Mucosa of stomach (tissue), 1 donor: ENCODE results near the gene PHACTR1.
"Not testable (repeated sequence)": the region's sequence is repeated elsewhere in the genome, so short reads cannot be mapped to it uniquely, and the experiment has no call there.

Experiments used
- H3K27me3 ChIP-seq: one replicate; pipeline ENCODE4 v1.7.0; 2013; ENCODE audit warnings: mild to moderate bottlenecking, low read length; ENCODE audit not compliant: control insufficient read depth, insufficient read depth
- H3K36me3 ChIP-seq: one replicate; pipeline ENCODE4 v1.7.0; 2013; ENCODE audit warnings: low read length; ENCODE audit not compliant: control insufficient read depth, insufficient read depth
- H3K4me1 ChIP-seq: one replicate; pipeline ENCODE4 v1.7.0; 2013; ENCODE audit warnings: mild to moderate bottlenecking, low read length; ENCODE audit not compliant: control insufficient read depth, insufficient read depth
- H3K4me3 ChIP-seq: one replicate; pipeline ENCODE4 v1.7.0; 2013; ENCODE audit warnings: low read length
- H3K9ac ChIP-seq: one replicate; pipeline ENCODE4 v1.7.0; 2013; ENCODE audit warnings: mild to moderate bottlenecking, low read length, moderate library complexity
- H3K9me3 ChIP-seq: one replicate; pipeline ENCODE4 v1.7.0; 2013; ENCODE audit warnings: mild to moderate bottlenecking, low read length, moderate library complexity; ENCODE audit not compliant: control insufficient read depth
- donor health status: Pancreatic carcinoma.

The PHACTR1 gene

GRCh38 chr6:13133894-13134293 is 417.3 kb downstream of the PHACTR1 start:
- not testable (repeated sequence) for H3K27me3 ChIP-seq, H3K4me3 ChIP-seq, H3K9ac ChIP-seq, H3K4me1 ChIP-seq, H3K36me3 ChIP-seq, H3K9me3 ChIP-seq

- Histone ChIP-seq H3K36me3 (no peaks in the 10 kb centered on the region), H3K27me3 (no peaks in the 10 kb centered on the region), H3K4me3 (no peak overlapping the region), H3K4me1 (no peaks in the 10 kb centered on the region), H3K9ac (no peak overlapping the region), H3K9me3 (no peaks in the 10 kb centered on the region)
Observed at GRCh38 chr6:13135152-13135551, 418.6 kb downstream of the PHACTR1 start.

GRCh38 chr6:13139119-13139518 is 422.6 kb downstream of the PHACTR1 start:
- Histone ChIP-seq H3K9ac (no peak overlapping the region), H3K4me3 (no peak overlapping the region), H3K36me3 (no peaks in the 10 kb centered on the region), H3K9me3 (no peaks in the 10 kb centered on the region), H3K27me3 (no peaks in the 10 kb centered on the region), H3K4me1 (no peaks in the 10 kb centered on the region)

- H3K4me1 ChIP-seq, result no peaks in the 10 kb centered on the region
- no peak overlapping the region for H3K9ac ChIP-seq
- H3K4me3 ChIP-seq, result no peak overlapping the region
- no peaks in the 10 kb centered on the region for H3K27me3 ChIP-seq
- no peaks in the 10 kb centered on the region for H3K36me3 ChIP-seq
- no peaks in the 10 kb centered on the region for H3K9me3 ChIP-seq
Observed at GRCh38 chr6:13140980-13141379, 424.4 kb downstream of the PHACTR1 start.

- H3K9ac ChIP-seq, result no peak overlapping the region
- no peaks in the 10 kb centered on the region for H3K9me3 ChIP-seq
- no peak overlapping the region for H3K4me3 ChIP-seq
- H3K27me3 ChIP-seq, result no peaks in the 10 kb centered on the region
- no peaks in the 10 kb centered on the region for H3K36me3 ChIP-seq
- no peaks in the 10 kb centered on the region for H3K4me1 ChIP-seq
Observed at GRCh38 chr6:13141387-13141786, 424.8 kb downstream of the PHACTR1 start.

GRCh38 chr6:13142611-13143010 is 426.0 kb downstream of the PHACTR1 start:
- H3K27me3 ChIP-seq, result no peaks in the 10 kb centered on the region
- no peaks in the 10 kb centered on the region for H3K36me3 ChIP-seq
- H3K9ac ChIP-seq, result no peak overlapping the region
- H3K9me3 ChIP-seq, result no peaks in the 10 kb centered on the region
- H3K4me3 ChIP-seq, result no peak overlapping the region
- no peaks in the 10 kb centered on the region for H3K4me1 ChIP-seq

- Histone ChIP-seq H3K27me3 (no peaks in the 10 kb centered on the region), H3K36me3 (no peaks in the 10 kb centered on the region), H3K9ac (no peak overlapping the region), H3K9me3 (no peaks in the 10 kb centered on the region), H3K4me1 (no peaks in the 10 kb centered on the region), H3K4me3 (no peak overlapping the region)
Observed at GRCh38 chr6:13146442-13146841, 429.9 kb downstream of the PHACTR1 start.

GRCh38 chr6:13147376-13147775 is 430.8 kb downstream of the PHACTR1 start:
- Histone ChIP-seq H3K4me3 (no peak overlapping the region), H3K9me3 (no peaks in the 10 kb centered on the region), H3K4me1 (no peaks in the 10 kb centered on the region), H3K36me3 (no peaks in the 10 kb centered on the region), H3K9ac (no peak overlapping the region), H3K27me3 (no peaks in the 10 kb centered on the region)

GRCh38 chr6:13147782-13148181 is 431.2 kb downstream of the PHACTR1 start:
- Histone ChIP-seq H3K9ac (no peak overlapping the region), H3K27me3 (no peaks in the 10 kb centered on the region), H3K4me1 (no peaks in the 10 kb centered on the region), H3K4me3 (no peak overlapping the region), H3K36me3 (no peaks in the 10 kb centered on the region), H3K9me3 (no peaks in the 10 kb centered on the region)

GRCh38 chr6:13152764-13153163 is 436.2 kb downstream of the PHACTR1 start:
- Histone ChIP-seq H3K36me3 (no peaks in the 10 kb centered on the region), H3K9me3 (no peaks in the 10 kb centered on the region), H3K4me1 (no peaks in the 10 kb centered on the region), H3K4me3 (no peak overlapping the region), H3K27me3 (no peaks in the 10 kb centered on the region), H3K9ac (no peak overlapping the region)

- no peak overlapping the region for H3K4me3 ChIP-seq
- H3K4me1 ChIP-seq, result no peaks in the 10 kb centered on the region
- no peaks in the 10 kb centered on the region for H3K36me3 ChIP-seq
- H3K9me3 ChIP-seq, result no peaks in the 10 kb centered on the region
- H3K27me3 ChIP-seq, result no peaks in the 10 kb centered on the region
- no peak overlapping the region for H3K9ac ChIP-seq
Observed at GRCh38 chr6:13156381-13156780, 439.8 kb downstream of the PHACTR1 start.

- no peaks in the 10 kb centered on the region for H3K27me3 ChIP-seq
- no peak overlapping the region for H3K9ac ChIP-seq
- H3K4me1 ChIP-seq, result no peaks in the 10 kb centered on the region
- H3K36me3 ChIP-seq, result no peaks in the 10 kb centered on the region
- H3K4me3 ChIP-seq, result no peak overlapping the region
- H3K9me3 ChIP-seq, result no peaks in the 10 kb centered on the region
Observed at GRCh38 chr6:13157293-13157692, 440.7 kb downstream of the PHACTR1 start.

- H3K9ac ChIP-seq, result no peak overlapping the region
- H3K27me3 ChIP-seq, result no peaks in the 10 kb centered on the region
- no peaks in the 10 kb centered on the region for H3K36me3 ChIP-seq
- no peak overlapping the region for H3K4me3 ChIP-seq
- no peaks in the 10 kb centered on the region for H3K4me1 ChIP-seq
- no peaks in the 10 kb centered on the region for H3K9me3 ChIP-seq
Observed at GRCh38 chr6:13159300-13159699, 442.7 kb downstream of the PHACTR1 start.
